Stimulated activated CD4-positive, alpha-beta T cell treated with anti-CD3 and anti-CD28 coated beads, Interleukin-15, amount 100 ng/mL, for 1 hour (primary cell): ENCODE measurements around the gene DUSP15.
"Not testable (repeated sequence)": the region's sequence is repeated elsewhere in the genome, so short reads cannot be mapped to it uniquely, and the experiment has no call there.

Experiments
- DNase-seq, 2 donors: peaks; one replicate each; pipeline ENCODE4 v3.0.0-alpha.2; 2020; ENCODE audit warnings: low read depth in 1 of 2, low spot score in 1 of 2

DUSP15 gene

DNA sequence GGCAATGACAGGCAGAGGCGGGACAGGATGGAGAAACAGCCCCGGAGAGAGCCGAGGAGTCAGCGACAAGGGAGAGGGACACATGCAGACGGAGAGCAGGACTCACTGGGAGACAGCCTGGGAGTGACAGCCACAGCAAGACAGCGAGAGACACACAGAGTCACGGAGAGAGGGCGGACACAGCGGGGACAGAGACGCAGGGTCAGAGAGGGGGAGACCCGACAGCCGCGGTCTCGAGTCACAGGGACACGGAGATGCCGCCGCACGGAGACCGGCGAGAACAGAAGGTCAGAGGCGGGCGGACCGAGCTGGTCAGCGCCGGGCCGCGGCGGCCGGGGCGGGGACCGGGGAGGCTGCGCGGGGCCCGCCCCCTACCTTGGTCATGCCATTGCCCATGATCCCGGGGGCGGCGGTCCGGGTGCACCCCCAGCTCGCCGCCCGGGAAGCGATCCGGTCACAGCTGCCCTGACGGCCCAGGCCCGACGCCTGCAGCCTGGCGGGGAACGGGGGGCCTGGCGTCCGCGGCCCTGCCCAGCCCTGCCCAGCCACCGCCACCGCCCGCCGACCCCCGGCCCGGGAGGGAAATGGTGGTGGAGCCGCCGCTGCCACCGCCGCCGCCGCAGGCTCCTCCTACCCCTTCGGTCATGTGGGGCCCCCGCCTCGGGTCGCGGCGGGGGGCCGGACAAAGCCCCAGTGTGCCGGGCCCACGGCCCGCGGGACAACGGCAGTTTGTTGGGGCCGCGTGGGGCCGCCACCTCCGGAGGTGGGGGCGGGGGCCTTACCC lies at the start of gene DUSP15, which contains the start of gene TTLL9:
Gene DUSP15 (minus strand): TSS at position 586 of the 784 bp plus-strand sequence. CDS start 190 bp downstream, at position 396.
Gene TTLL9 (plus strand): TSS at position 693 of the 784 bp plus-strand sequence. CDS start 493 bp downstream, outside the sequence.
- no peak for DNase-seq

DNA sequence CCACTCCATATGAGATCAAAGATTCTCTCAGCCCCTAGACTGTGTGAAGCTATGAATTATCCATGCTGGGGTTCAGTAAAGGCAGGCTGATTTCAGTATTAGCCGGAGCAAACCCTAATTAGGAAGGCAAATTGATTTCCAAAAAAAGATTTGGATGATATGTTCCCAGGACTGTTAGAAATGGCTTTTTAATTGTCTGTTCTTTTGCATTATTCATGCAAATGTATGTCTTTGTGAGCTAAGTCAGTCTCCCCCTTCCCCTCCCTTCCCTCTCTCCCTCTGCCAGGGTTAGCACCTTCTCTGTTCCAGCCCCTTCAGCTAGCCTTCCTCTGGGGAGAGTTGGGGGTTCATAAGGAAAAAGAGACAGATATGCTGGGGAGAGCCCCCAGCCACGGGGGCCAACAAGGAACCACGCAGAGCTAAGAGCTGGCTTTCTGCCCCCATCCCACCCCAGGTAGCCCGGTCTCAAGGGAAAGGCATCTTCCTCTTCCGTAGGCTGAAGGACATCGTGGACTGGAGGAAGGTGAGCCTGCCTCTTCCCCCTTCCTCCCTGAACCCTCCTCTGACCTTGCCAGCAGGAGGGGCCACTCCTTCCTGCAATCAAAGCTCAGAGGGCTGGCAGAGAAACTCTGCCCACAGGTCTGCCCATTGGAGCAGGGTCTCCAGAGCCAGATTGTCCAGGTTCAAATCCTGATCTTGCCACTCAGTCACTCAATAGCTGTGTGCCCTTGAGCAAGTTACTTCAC lies 49.3 kb upstream of the DUSP15 start:
- no peak for DNase-seq

DNA sequence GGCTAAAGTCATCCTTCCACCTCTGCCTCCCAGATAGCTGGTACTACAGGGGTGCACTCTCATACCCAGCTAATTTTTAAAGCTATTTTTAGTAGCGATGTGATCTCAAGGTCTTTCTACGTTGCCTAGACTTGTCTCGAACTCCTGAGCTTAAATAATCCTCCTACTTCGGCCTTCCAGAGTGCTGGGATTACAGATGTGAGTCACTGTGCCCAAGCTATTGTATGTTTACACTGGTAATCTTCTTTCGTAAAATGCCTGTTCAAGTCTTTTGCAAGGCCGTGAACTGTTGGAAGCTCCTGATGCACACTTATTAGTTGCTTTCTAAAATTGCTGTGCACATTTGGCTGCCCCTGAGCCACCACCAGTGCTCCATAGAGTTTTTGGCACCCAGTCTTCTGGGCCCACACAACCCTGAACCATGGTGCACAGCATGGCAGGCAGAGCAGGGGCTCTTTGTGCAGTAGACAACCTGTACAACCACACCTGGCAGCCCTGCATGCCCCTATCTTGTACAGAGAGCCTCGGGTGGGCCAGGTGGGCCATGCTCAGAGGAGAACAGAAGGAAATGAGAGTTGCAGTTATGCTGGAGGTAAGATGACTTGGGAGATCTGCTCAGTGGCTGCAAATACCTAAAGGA lies 48.3 kb upstream of the DUSP15 start:
- no peak for DNase-seq

DNA sequence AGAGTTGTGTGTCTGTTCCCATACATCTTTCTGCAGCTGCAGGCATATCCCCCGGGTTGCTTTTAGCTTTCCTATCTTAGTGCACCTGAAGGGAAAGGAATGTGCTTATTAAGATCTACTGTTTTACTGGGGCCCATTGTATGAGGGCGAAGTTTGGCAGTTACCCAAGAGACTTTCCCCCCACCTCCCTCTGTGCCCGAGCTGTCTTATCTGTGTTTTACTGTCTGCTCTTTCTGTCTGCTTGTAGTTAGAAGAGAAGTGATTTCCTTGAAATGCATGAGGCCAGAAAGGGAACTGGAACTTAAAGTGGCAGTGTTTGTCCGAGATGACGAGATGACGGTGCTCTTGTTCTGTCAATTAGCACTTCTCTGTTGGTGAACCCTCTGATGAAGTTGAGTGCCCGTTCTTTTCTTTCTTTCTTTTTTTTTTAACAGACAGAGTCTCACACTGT lies 47.7 kb upstream of the DUSP15 start:
- not testable (repeated sequence) for DNase-seq

DNA sequence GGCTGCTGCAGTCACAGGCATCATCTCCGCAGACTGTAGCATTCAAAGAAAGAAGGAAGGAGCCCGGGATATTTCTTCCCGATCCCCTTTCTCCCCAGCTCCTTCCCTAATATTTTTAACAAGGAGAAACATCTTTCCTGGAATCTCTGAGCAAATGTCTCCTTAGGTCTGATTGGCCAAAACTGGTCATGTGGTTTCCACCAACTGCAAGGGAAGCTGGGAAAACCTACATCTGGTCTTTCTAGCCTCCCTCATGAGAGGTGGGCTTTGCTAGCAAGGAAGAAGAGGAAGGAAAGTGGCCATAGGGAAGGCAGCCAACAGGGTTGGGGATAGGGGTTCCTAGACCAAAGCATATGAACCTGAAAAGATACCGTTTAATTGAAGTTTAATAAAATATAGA lies 46.4 kb upstream of the DUSP15 start:
- no peak for DNase-seq

- DNase-seq: no peak
Observed at GRCh38 chr20:31915491-31916280, 45.4 kb upstream of the DUSP15 start.

GRCh38 chr20:31914170-31914569 lies 43.8 kb upstream of the DUSP15 start:
- DNase-seq: no peak

GRCh38 chr20:31913431-31914157 lies 43.3 kb upstream of the DUSP15 start:
- no peak for DNase-seq

GRCh38 chr20:31910071-31910803 lies 39.9 kb upstream of the DUSP15 start:
- no peak for DNase-seq

DNA sequence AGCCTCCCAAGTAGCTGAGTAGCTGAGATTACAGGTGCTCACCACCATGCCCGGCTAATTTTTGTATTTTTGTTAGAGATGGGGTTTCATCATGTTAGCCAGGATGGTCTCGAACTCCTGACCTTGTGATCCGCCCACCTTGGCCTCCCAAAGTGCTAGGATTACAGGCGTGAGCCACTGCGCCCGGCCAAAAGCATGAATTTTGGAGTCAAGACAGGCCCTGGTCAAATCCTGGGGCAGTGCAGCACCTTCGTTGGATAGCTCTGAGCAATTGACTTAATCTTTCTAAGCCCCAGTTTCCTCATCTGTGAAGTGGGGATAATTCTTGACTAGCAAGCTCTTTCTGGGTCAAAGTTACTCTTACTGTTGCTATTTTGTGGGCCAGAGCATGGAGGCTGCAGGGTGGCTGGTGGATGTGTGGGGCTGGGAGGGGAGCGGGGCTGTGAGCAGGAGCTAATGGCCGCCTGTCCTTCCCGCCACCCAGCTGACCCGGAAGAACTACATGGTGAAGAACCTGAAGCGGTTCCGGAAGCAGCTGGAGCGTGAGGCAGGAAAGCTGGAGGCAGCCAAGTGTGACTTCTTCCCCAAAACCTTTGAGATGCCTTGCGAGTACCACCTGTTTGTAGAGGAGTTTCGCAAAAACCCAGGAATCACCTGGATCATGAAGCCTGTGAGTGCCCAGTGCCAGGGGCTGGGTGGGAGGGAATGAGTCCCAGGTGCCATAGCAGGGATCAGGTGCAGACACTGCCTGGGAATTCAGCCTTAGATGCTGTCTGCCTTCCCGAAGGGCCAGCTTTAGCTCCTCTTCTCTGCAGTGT lies 39.1 kb upstream of the DUSP15 start:
- no peak for DNase-seq

DNA sequence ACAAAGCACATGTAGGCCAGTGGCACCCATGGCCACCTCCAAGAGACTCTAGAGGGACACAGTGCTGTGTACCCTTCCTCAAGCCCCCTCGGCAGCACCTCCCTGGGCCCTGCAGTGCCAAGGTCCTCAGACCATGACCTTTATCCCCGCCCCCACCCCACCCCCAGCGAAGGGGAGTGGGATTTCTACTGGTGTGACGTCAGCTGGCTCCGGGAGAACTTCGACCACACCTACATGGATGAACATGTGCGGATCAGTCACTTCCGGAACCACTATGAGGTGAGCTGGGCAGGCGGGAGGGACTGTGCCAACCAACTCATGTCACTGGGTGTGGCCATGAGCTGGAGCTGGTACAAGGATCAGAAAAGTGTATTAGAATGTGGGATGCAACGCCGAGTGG lies 38.1 kb upstream of the DUSP15 start:
- DNase-seq: no peak

- DNase-seq: no peak
Observed at GRCh38 chr20:31908016-31908415, 37.7 kb upstream of the DUSP15 start.

DNA sequence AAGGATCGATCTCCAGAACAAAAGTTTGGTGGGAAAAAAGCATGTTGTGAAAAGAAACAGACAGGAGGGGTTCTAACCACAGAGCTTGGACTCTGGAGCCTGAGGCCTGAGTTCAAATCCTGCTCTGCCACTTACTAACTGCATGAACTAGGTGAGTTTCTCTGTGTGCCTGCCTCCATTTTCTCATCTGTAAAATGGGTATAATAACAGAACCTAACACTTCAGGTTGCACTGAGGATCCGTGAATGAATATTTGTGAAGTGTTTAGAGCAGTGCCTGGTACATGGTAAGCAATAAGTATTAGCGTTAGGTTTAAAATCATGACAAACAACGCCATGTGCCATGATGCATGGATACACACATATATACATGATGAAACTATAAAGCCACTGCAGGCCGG lies 36.7 kb upstream of the DUSP15 start:
- DNase-seq: no peak

GRCh38 chr20:31906001-31906400 lies 35.7 kb upstream of the DUSP15 start:
- DNase-seq: no peak

DNA sequence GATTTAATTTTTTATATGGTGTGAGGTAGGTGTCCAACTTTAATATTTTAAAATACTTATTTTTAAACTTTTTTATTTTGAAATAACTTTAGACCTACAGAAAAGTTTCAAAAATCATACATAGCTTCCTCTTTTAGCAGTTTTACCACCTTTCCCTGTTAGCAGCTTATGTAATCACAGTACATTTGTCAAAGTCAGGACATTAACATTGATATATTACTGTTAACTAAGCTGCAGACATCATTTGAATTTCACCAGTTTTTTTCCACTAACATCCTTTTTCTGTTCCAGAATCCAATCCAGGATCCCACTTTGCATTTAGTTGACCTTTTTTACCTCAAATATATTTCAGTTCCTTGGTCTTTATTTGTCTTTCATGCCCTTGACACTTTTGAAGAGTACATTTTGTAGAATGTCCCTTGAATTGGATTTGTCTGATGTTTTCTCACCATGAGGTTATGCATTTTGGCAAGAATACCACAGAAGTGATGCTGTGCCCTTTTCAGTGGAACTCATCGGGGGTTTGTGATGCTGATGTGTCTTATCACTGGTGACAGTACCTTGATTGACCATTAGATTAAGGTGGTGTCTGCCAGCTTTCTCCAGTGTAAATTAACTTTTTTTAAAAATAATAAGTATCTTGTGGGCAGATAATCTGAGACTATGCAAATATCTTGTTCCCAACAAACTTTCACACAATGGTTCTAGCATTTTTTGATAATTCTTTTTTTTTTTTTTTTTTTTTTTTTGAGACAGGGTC lies 33.5 kb upstream of the DUSP15 start:
- DNase-seq: no peak

GRCh38 chr20:31901615-31902014 lies 31.3 kb upstream of the DUSP15 start:
- DNase-seq: no peak

- DNase-seq: no peak
Observed at GRCh38 chr20:31897541-31897940, 27.2 kb upstream of the DUSP15 start.

DNA sequence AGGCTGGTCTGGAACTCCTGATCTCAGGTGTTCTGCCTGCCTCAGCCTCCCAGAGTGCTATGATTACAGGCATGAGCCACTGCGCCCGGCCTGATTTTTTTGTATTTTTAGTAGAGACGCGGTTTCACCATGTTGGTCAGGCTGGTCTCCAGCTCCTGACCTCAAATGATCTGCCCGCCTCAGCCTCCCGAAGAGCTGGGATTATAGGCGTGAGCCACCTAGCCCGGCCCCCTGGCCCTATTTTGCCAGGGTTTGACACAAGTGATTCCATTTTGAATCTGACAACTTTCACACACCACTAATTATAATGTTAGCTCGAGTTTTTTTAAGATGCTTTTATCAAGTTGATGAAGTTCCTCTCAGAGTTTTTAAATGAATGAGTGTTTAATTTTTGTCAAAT lies 25.7 kb upstream of the DUSP15 start:
- DNase-seq: no peak
